ENCODE results near the gene NDUFAB1.

DNA sequence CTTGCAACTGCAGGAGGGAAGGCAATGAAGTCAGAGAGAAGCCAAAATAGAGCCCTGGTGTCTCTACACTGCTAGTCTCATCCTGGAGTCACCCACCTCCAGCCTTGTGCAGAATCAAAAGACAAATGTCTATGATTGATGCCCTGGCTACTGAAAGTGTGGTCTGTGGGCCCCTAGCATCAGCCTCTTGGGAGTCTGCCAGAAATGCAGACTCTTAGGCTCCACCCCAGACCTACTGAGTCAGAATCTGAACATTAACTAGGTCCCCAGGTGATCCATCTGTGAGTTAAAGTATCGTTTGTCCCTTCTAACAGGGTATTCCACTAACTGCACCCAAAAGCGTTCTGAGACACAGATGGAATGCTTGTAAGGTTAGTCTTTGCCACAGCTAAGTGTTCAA is 60.2 kb downstream of the NDUFAB1 start:
- TF ChIP-seq, protein P1, sequence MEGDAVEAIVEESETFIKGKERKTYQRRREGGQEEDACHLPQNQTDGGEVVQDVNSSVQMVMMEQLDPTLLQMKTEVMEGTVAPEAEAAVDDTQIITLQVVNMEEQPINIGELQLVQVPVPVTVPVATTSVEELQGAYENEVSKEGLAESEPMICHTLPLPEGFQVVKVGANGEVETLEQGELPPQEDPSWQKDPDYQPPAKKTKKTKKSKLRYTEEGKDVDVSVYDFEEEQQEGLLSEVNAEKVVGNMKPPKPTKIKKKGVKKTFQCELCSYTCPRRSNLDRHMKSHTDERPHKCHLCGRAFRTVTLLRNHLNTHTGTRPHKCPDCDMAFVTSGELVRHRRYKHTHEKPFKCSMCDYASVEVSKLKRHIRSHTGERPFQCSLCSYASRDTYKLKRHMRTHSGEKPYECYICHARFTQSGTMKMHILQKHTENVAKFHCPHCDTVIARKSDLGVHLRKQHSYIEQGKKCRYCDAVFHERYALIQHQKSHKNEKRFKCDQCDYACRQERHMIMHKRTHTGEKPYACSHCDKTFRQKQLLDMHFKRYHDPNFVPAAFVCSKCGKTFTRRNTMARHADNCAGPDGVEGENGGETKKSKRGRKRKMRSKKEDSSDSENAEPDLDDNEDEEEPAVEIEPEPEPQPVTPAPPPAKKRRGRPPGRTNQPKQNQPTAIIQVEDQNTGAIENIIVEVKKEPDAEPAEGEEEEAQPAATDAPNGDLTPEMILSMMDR (IDR thresholded peaks at IDR 0.05), result no peak
- TF ChIP-seq POLR2A (IDR thresholded peaks at IDR 0.05), result no peak
- TF ChIP-seq EP300 (IDR thresholded peaks at IDR 0.05), result no peak

Measured in upper lobe of left lung (tissue), 4 donors.